Measurements from ENCODE around the gene FN1. TPM values are rescaled to one million over a fixed set of nuclear protein-coding genes. Genes with fewer than 3 reads are reported as not detected.

Gene FN1
- total RNA-seq, 2 donors from 2014 or later = 84.2 to 257 TPM

GRCh38 chr2:215356334-215356947 is 79.4 kb downstream of the FN1 start:
- TF ChIP-seq POLR2AphosphoS5 (IDR thresholded peaks at IDR 0.05) = no peak
- TF ChIP-seq POLR2A (IDR thresholded peaks at IDR 0.05) = no peak
- TF ChIP-seq, protein P1, sequence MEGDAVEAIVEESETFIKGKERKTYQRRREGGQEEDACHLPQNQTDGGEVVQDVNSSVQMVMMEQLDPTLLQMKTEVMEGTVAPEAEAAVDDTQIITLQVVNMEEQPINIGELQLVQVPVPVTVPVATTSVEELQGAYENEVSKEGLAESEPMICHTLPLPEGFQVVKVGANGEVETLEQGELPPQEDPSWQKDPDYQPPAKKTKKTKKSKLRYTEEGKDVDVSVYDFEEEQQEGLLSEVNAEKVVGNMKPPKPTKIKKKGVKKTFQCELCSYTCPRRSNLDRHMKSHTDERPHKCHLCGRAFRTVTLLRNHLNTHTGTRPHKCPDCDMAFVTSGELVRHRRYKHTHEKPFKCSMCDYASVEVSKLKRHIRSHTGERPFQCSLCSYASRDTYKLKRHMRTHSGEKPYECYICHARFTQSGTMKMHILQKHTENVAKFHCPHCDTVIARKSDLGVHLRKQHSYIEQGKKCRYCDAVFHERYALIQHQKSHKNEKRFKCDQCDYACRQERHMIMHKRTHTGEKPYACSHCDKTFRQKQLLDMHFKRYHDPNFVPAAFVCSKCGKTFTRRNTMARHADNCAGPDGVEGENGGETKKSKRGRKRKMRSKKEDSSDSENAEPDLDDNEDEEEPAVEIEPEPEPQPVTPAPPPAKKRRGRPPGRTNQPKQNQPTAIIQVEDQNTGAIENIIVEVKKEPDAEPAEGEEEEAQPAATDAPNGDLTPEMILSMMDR (IDR thresholded peaks at IDR 0.05) = no peak
- intact Hi-C loops (cut with DNase I) = no loop called here
- Histone ChIP-seq H3K27me3 (replicated peaks; ENCODE audit: insufficient read depth) (no peaks in the 10 kb centered on the region), H3K36me3 (no peaks in the 10 kb centered on the region), H3K4me3 (no peak overlapping the region), H3K27ac (no peak overlapping the region), H3K4me1 (replicated peaks) (no peaks in the 10 kb centered on the region), H3K9me3 (no peaks in the 10 kb centered on the region)
- 97% methylated on average over 7 of the region's 7 CpGs for WGBS
- no peak for DNase-seq (ENCODE audit: low spot score)

- no peaks in the 10 kb centered on the region for H3K9me3 ChIP-seq
- TF ChIP-seq POLR2A (IDR thresholded peaks at IDR 0.05) = no peak
- no peak for TF ChIP-seq POLR2AphosphoS5 (IDR thresholded peaks at IDR 0.05)
- TF ChIP-seq, protein P1 (IDR thresholded peaks at IDR 0.05) = no peak
- DNase-seq (ENCODE audit: low spot score) = no peak
- H3K27me3 ChIP-seq (replicated peaks; ENCODE audit: insufficient read depth) = no peaks in the 10 kb centered on the region
- no peak overlapping the region for H3K4me3 ChIP-seq
- intact Hi-C loops (cut with DNase I) = no loop called here
- H3K4me1 ChIP-seq (replicated peaks) = no peaks in the 10 kb centered on the region
- H3K36me3 ChIP-seq = no peaks in the 10 kb centered on the region
- no peak overlapping the region for H3K27ac ChIP-seq
- WGBS = 95% methylated on average over 7 of the region's 7 CpGs
Measured at GRCh38 chr2:215355801-215356200, 80.1 kb downstream of the FN1 start.

DNA sequence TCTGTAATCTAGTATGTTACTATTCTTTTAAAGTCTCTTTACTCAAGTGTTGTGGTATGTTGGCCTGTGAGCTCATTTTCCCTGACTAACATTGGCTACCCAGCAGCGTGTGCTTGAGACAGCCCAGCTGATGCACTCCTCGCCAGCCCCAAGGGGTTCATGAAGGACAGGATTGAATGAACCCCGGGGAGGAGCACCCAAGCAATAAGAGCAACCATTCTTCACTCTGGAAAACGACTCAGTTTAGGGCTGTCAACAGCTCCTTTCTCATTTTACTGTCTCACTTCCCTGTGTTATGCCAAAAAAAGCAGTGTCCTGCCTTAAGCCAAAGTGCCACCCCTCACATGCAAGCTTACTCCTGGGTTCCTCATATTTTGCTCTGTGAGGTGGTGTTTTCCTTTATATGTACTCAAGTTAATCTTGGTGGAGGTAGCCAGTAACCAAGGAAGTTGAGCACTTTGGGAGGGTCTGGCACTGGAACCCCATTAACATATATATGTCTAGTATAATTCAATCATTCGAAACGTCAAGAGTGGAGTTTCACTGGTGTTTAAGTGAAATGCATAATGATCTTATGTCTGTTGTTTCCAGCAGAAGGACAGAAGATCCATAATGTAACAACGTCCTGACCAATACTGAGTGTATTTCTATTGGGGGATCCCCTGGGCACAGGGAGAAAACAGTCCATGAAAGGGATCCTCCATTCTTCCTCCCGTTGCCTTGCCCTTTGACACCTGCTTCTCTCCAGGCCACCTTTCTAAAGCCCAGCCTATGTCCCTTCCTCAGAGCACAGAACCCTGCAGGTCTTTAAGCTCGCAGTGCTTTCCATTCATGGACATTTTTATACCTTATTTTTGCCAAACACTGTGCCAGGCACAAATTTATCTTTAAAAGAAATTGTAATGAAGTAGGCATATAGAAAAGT is 80.8 kb downstream of the FN1 start:
- DNase-seq (ENCODE audit: low spot score) = no peak
- H3K4me1 ChIP-seq (replicated peaks) = no peaks in the 10 kb centered on the region
- TF ChIP-seq POLR2AphosphoS5 (IDR thresholded peaks at IDR 0.05) (no peak), POLR2A (IDR thresholded peaks at IDR 0.05) (no peak)
- TF ChIP-seq, protein P1 (IDR thresholded peaks at IDR 0.05) = no peak
- H3K9me3 ChIP-seq = no peaks in the 10 kb centered on the region
- no peak overlapping the region for H3K4me3 ChIP-seq
- H3K27me3 ChIP-seq (replicated peaks; ENCODE audit: insufficient read depth) = no peaks in the 10 kb centered on the region
- H3K27ac ChIP-seq = no peak overlapping the region
- 76% methylated on average over 9 of the region's 9 CpGs for WGBS
- intact Hi-C loops (cut with DNase I) = no loop called here
- H3K36me3 ChIP-seq = no peaks in the 10 kb centered on the region

GRCh38 chr2:215352602-215353001 is 83.3 kb downstream of the FN1 start:
- 42% methylated on average over 4 of the region's 4 CpGs for WGBS
- H3K27me3 ChIP-seq (replicated peaks; ENCODE audit: insufficient read depth) = no peaks in the 10 kb centered on the region
- no peaks in the 10 kb centered on the region for H3K36me3 ChIP-seq
- intact Hi-C loops (cut with DNase I) = no loop called here
- H3K9me3 ChIP-seq = no peaks in the 10 kb centered on the region
- H3K4me3 ChIP-seq = no peak overlapping the region
- no peak overlapping the region for H3K27ac ChIP-seq
- no peak for DNase-seq (ENCODE audit: low spot score)
- TF ChIP-seq POLR2AphosphoS5 (IDR thresholded peaks at IDR 0.05) = no peak
- TF ChIP-seq, protein P1 (IDR thresholded peaks at IDR 0.05) = no peak
- no peak for TF ChIP-seq POLR2A (IDR thresholded peaks at IDR 0.05)
- no peaks in the 10 kb centered on the region for H3K4me1 ChIP-seq (replicated peaks)

Measured in prostate gland (tissue), 2 donors.